ENCODE data around the gene ENTR1.

The ENTR1 gene

DNA sequence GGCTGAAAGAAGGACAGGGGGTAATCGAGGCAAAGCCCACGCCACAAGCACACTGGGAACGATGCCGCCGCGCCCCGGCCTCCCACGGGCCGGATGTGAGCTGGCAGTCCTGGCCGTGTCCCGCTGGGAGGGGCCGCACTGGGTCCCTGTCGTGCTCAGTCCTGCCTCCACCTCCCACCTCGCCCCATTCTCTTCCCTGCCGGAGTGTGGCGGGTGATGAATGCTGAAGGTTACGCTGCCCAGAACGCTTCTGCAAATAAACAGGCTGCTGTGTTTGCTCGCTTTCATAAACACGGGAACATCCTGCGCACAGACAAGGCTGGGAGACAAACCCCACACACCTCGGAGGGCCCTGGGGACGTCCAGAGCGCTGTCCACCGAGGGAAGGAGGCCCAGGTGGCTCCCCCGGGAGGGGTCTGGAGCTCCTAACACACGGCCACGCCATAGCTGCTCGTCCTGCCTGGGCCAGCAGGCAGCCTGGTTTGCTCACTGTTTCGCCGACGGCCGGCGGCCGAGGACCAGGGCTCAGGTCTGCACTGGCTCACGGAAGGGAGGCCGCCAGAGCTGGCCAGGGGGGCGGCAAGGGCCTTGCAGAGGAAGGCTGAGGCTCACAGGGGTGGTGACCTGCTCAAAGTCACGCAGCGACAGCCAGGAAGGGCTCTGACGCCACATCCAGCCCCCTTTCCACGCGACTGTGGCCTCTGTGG is 49.2 kb downstream of the ENTR1 start:
- no peak for DNase-seq (ENCODE audit: low read depth)

- DNase-seq (ENCODE audit: low read depth), result no peak
Observed at GRCh38 chr9:136359774-136360718, 50.4 kb downstream of the ENTR1 start.

DNA sequence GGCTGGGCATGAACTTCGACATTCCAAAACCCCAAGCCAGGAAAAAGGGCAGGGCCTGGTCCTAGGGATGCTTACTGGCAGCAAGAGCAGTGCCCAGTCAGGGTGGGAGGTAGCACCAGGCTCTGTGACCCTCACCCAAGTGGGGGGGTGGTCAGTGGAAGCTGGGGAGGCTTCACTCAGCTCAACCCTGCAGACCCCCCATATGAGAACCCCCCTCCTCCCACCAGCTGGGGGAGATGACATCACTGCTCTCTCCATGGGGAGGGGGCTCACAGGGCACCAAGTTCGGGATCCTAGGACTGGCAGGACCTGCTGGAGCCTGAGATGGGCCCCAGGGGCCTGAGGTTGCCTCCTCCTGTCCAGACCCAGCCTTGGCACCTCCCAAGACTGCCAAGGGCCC is 51.5 kb downstream of the ENTR1 start:
- no peak for DNase-seq (ENCODE audit: low read depth)

DNA sequence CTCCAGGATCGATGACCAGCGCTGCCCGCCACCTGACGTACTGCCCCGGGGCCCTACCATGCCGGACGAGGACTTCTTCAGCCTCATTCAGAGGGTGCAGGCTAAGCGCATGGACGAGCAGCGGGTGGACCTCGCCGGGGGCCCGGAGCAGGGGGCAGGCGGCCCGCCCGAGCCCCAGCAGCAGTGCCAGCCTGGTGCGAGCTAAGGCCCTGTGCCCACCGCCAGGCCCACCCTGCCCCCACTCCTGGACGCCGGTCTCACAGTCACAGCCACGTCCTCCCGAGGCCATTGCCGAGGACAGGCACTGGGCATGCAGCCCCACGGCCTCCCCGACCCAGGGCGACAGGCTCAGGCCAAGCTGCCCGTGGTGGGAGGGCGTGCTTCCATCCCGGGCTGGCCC is 52.4 kb downstream of the ENTR1 start:
- DNase-seq (ENCODE audit: low read depth), result no peak

DNA sequence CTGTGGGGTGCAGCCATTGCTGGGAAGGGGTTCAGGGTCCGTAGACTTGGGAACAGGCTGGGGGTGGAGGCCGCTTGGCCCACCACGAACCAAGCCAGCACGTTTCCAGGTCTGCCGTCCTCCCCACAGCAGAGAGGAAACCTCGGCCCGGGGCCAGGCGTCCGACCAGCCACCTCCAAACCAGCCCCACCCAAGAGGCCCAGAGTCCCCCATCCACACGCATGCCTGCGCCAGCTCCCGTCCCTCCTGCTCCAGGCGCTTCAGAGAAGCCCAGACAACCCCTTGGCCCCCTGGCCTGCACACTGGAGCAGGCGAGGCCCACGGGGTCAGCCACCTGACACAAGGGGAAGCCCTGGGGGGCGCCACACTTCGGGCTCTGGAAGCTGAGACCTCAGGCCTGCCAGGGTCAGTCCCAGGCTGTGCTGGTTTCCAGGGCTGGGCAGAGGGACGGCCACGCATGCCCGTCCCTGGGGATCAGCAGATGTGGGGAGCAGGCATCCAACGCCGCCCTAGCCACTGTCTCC is 53.1 kb downstream of the ENTR1 start:
- DNase-seq (ENCODE audit: low read depth), result no peak

GRCh38 chr9:136355616-136356557 is 54.5 kb downstream of the ENTR1 start:
- no peak for DNase-seq (ENCODE audit: low read depth)

GRCh38 chr9:136354592-136355085 is 55.8 kb downstream of the ENTR1 start:
- DNase-seq (ENCODE audit: low read depth), result no peak

- no peak for DNase-seq (ENCODE audit: low read depth)
Observed at GRCh38 chr9:136353757-136354488, 56.5 kb downstream of the ENTR1 start.

DNA sequence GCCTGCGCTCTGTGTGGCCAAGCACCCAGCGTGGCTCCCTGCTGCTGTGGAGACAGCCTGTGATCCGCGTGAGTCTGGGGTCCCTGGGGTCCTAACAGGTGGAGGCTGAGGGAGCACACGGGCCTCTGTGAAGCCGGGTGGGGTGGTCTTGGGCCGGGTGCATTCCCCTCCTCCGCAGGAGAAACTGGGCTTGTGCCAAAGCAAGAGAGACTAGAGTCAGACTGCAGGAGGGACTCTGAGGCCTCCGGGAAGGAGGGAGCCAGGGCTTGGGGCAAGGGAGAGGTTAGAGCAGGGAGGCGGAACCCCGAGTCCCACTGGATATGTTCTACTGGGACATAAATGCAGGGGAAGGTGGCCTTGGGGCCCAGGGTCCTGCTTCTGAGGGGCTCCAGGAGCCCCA is 57.3 kb downstream of the ENTR1 start:
- DNase-seq (ENCODE audit: low read depth), result no peak

- no peak for DNase-seq (ENCODE audit: low read depth)
Observed at GRCh38 chr9:136352682-136353081, 57.7 kb downstream of the ENTR1 start.
